PC-3 (cell line): Measurements from ENCODE around the gene EXOC6B. TPM values are rescaled to one million over a fixed set of nuclear protein-coding genes. Genes with fewer than 3 reads are reported as not detected.

Experiments used
- ATAC-seq: fragments of 200-7000 bp; cut with Tn5 transposase; 2 replicates; pipeline ENCODE4 v1.9.1; 2020; ENCODE audit warnings: mild to moderate bottlenecking, moderate library complexity
- BruUV-seq: library from RNA; stranded (reverse); fragments of 400-500 nt; replicated peaks from 2 replicates; lab custom pipeline; 2021; lab: Mats Ljungman, UMichigan
- CTCF ChIA-PET: fragments of 300-600 bp; sonication (Branson Sonifier 250); formaldehyde crosslinking; loops from one replicate; lab custom pipeline; 2022; ENCODE audit warnings: antibody characterized with exemption; lab: Charles Lee
- POLR2A ChIA-PET: fragments of 300-600 bp; sonication (Branson Sonifier 250); formaldehyde crosslinking; loops from one replicate; lab custom pipeline; 2022; ENCODE audit warnings: antibody characterized with exemption; ENCODE audit not compliant: unreplicated experiment; lab: Charles Lee
- DNase-seq: peaks from one replicate; pipeline ENCODE4 v3.0.0-alpha.2; 2015
- H2AFZ ChIP-seq: fragments of 300-600 bp; sonication (generic); 2 replicates; pipeline ENCODE4 v1.6.0; 2016; ENCODE audit warnings: antibody characterized with exemption, low read length
- H3F3A ChIP-seq: fragments of 300-600 bp; sonication (generic); one replicate; pipeline ENCODE4 v1.6.0; 2017; ENCODE audit warnings: antibody characterized with exemption, low read length, control low read depth, mild to moderate bottlenecking; ENCODE audit not compliant: unreplicated experiment
- H3K27ac ChIP-seq: fragments of 300-600 bp; sonication (generic); 2 replicates; pipeline ENCODE4 v1.5.1; 2016; ENCODE audit warnings: mild to moderate bottlenecking, low read length
- H3K27me3 ChIP-seq: fragments of 300-600 bp; sonication (generic); 2 replicates; pipeline ENCODE4 v1.6.1; 2016; ENCODE audit warnings: low read length, mixed read lengths
- H3K36me3 ChIP-seq: fragments of 300-600 bp; sonication (generic); 2 replicates; pipeline ENCODE4 v1.6.1; 2016; ENCODE audit warnings: low read depth, mixed run types, low read length, mixed read lengths
- H3K4me1 ChIP-seq: fragments of 300-600 bp; sonication (generic); 2 replicates; pipeline ENCODE4 v1.5.1; 2016; ENCODE audit warnings: low read length; ENCODE audit not compliant: insufficient read depth
- H3K4me2 ChIP-seq: fragments of 300-600 bp; sonication (generic); 2 replicates; pipeline ENCODE4 v1.6.0; 2016; ENCODE audit warnings: low read length
- H3K4me3 ChIP-seq: fragments of 300-600 bp; sonication (generic); 2 replicates; pipeline ENCODE4 v1.5.1; 2016; ENCODE audit warnings: mild to moderate bottlenecking, low read length, mixed read lengths
- H3K79me2 ChIP-seq: fragments of 300-600 bp; sonication (generic); 2 replicates; pipeline ENCODE4 v1.6.1; 2017; ENCODE audit warnings: low read length, mixed read lengths
- H3K9ac ChIP-seq: fragments of 300-600 bp; sonication (generic); 2 replicates; pipeline ENCODE4 v1.6.0; 2016; ENCODE audit warnings: mild to moderate bottlenecking, low read length
- H3K9me2 ChIP-seq: fragments of 300-600 bp; sonication (generic); replicated peaks from 2 replicates; pipeline ENCODE4 v1.6.1; 2016; ENCODE audit warnings: mixed run types, low read length, mixed read lengths
- H3K9me3 ChIP-seq: fragments of 300-600 bp; sonication (generic); 2 replicates; pipeline ENCODE4 v1.6.1; 2016; ENCODE audit warnings: low read length, mixed read lengths
- H4K20me1 ChIP-seq: fragments of 300-600 bp; sonication (generic); 2 replicates; pipeline ENCODE4 v1.6.1; 2016; ENCODE audit warnings: low read length, mixed read lengths
- EZH2 ChIP-seq: fragments of 300-600 bp; sonication (generic); IDR thresholded peaks from one replicate; pipeline ENCODE4 v1.6.1; 2017; ENCODE audit warnings: antibody characterized with exemption, mild to moderate bottlenecking, low read length; ENCODE audit not compliant: unreplicated experiment
- EZH2phosphoT487 ChIP-seq: fragments of 300-600 bp; sonication (generic); IDR thresholded peaks from 2 replicates; pipeline ENCODE4 v1.6.1; 2018; ENCODE audit warnings: mild to moderate bottlenecking, antibody characterized with exemption, low read length, borderline replicate concordance
- intact Hi-C: fragments of 100-400 bp; cut with micrococcal nuclease; formaldehyde crosslinking; loops from 2 replicates; pipeline ENCODE4 v1.9.0; 2023
- total RNA-seq: library from RNA; depleted of rRNA; stranded (reverse); fragments of >200 nt; gene quantifications from 2 replicates; pipeline ENCODE4 v1.2.3, GENCODE V29; 2014
- TF ChIP-seq, protein P1 (sequence below): fragments of 300-600 bp; sonication (generic); conservative IDR thresholded peaks from 2 replicates; pipeline ENCODE4 v1.5.1; 2017; ENCODE audit warnings: antibody characterized with exemption, low read depth, mild to moderate bottlenecking, low read length

Gene EXOC6B
- total RNA-seq, 1 experiment from 2014 or later, result 13.9 TPM

DNA sequence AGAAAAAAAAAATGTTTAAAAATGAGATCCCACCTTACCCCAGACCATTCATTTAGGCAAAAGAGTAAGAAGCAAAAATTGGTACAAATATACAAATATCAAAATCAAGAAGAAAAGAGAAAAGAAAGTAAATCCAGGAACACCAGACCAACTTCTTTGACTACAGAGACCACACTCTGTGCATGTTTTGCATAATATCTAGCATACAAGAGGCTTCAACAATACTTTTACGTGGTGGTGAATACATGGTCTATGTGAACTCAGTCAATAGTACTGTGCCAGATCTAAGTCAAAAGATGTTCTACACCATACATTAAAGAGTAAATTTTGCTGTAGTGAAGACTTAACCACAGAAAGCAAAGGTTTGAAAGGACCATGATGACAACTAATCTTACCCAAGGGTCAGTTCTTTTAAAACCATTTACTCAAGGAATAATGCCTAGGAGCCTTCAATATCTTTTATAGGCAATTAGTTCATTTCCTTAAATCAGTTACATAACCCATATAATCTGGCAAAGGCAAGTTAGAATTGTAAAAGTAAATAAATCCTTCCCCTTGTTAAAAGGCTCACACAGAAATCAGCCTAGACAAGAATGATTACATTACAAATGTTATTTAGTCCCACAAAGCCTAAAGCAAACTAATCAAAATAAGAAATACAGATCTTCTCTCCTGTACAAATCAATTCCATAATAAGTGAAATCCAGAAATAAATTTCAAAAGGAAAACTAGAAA is 115.2 kb downstream of the EXOC6B start:
- Histone ChIP-seq H3F3A (no peaks in the 10 kb centered on the region), H3K27me3 (no peaks in the 10 kb centered on the region), H3K4me1 (no peaks in the 10 kb centered on the region), H3K27ac (no peak overlapping the region), H3K9me2 (no peaks in the 10 kb centered on the region), H3K4me2 (no peak overlapping the region), H3K4me3 (no peak overlapping the region), H4K20me1 (0 out of 2 replicates have a peak, but pooled peaks cover 3% of the 10 kb centered on the region), H3K79me2 (no peaks in the 10 kb centered on the region), H3K36me3 (no peaks in the 10 kb centered on the region), H2AFZ (no peak overlapping the region), H3K9ac (no peak overlapping the region), H3K9me3 (no peaks in the 10 kb centered on the region)
- TF ChIP-seq EZH2phosphoT487 (no peak), EZH2 (no peak)
- TF ChIP-seq, protein P1, sequence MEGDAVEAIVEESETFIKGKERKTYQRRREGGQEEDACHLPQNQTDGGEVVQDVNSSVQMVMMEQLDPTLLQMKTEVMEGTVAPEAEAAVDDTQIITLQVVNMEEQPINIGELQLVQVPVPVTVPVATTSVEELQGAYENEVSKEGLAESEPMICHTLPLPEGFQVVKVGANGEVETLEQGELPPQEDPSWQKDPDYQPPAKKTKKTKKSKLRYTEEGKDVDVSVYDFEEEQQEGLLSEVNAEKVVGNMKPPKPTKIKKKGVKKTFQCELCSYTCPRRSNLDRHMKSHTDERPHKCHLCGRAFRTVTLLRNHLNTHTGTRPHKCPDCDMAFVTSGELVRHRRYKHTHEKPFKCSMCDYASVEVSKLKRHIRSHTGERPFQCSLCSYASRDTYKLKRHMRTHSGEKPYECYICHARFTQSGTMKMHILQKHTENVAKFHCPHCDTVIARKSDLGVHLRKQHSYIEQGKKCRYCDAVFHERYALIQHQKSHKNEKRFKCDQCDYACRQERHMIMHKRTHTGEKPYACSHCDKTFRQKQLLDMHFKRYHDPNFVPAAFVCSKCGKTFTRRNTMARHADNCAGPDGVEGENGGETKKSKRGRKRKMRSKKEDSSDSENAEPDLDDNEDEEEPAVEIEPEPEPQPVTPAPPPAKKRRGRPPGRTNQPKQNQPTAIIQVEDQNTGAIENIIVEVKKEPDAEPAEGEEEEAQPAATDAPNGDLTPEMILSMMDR, result no peak
- ChIA-PET CTCF (no interaction called here), POLR2A (no interaction called here)
- intact Hi-C loops, result loop anchor here (5.0 kb wide), 1 partner anchor 103 kb away; no protein-coding TSS in a partner anchor
- peak; percentile 65 for ATAC-seq
- BruUV-seq, result no TSS peak
- no peak for DNase-seq

DNA sequence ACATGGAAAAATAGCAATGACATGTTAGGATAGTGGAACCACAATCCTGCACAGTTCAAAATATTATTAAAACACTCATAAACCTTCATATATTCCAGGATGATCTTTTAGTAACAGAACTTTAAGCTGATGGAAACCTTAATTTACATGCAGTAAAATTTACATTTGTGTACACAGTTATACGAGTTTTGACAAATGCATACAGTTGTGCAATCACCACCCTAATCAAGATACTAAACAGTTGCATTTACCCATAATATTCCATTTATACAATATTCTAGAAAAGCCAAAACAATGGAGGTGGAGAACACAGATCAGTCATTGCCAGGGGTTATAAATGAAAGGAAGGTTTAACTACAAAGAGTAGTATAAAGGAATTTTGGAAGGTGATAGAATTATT is 117.6 kb downstream of the EXOC6B start:
- Histone ChIP-seq H3K27me3 (no peaks in the 10 kb centered on the region), H3K9ac (no peak overlapping the region), H4K20me1 (0 out of 2 replicates have a peak, but pooled peaks cover 3% of the 10 kb centered on the region), H3K79me2 (no peaks in the 10 kb centered on the region), H3K27ac (no peak overlapping the region), H3K36me3 (no peaks in the 10 kb centered on the region), H3K4me2 (no peak overlapping the region), H3K4me1 (no peaks in the 10 kb centered on the region), H3K4me3 (no peak overlapping the region), H3K9me3 (no peaks in the 10 kb centered on the region), H2AFZ (no peak overlapping the region), H3F3A (no peaks in the 10 kb centered on the region), H3K9me2 (no peaks in the 10 kb centered on the region)
- ChIA-PET CTCF (no interaction called here), POLR2A (no interaction called here)
- no TSS peak for BruUV-seq
- TF ChIP-seq, protein P1, result no peak
- no peak for TF ChIP-seq EZH2phosphoT487
- DNase-seq (no peak), ATAC-seq (no peak)
- intact Hi-C loops, result no loop called here

DNA sequence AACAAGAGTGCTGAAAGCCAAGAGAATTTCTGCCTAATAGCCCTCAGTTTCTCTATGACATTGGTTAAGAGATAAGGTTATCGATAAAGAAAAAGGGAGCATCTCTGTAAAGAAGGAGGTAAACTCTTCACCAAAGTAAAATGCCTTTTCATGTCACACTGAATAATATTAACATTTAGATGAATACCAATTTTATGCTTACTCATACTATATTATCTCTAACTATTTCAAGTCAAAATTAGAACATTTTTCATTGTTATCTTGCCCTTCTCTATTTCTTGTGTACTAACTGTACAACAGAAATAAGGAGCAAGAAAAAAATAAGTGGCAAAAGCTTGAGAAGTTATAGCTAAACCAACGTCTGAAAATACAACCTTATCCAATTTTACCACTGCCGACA is 127.5 kb downstream of the EXOC6B start:
- intact Hi-C loops, result no loop called here
- Histone ChIP-seq H3K4me2 (no peak overlapping the region), H4K20me1 (no peaks in the 10 kb centered on the region), H3K27ac (no peak overlapping the region), H3K4me1 (no peaks in the 10 kb centered on the region), H3K9me2 (no peaks in the 10 kb centered on the region), H3K9ac (no peak overlapping the region), H2AFZ (no peak overlapping the region), H3F3A (no peaks in the 10 kb centered on the region), H3K9me3 (no peaks in the 10 kb centered on the region), H3K36me3 (no peaks in the 10 kb centered on the region), H3K4me3 (no peak overlapping the region), H3K79me2 (no peaks in the 10 kb centered on the region), H3K27me3 (no peaks in the 10 kb centered on the region)
- ChIA-PET POLR2A (no interaction called here), CTCF (no interaction called here)
- ATAC-seq (no peak), DNase-seq (no peak)
- BruUV-seq, result no TSS peak
- TF ChIP-seq EZH2phosphoT487, result no peak
- TF ChIP-seq, protein P1, result no peak
- no peak for TF ChIP-seq EZH2
